GM20000 (cell line): ENCODE data around the gene RABGAP1L.
"Not testable (repeated sequence)": the region's sequence is repeated elsewhere in the genome, so short reads cannot be mapped to it uniquely, and the experiment has no call there.

Source experiments
- DNase-seq: peaks from one replicate; pipeline ENCODE4 v3.0.0; 2012; ENCODE audit warnings: low spot score
- TF ChIP-seq, protein P1 (sequence below): IDR thresholded peaks from 2 replicates; pipeline ENCODE4 v1.5.1; 2012; ENCODE audit warnings: mild to moderate bottlenecking, control low read depth; ENCODE audit errors: extremely low read depth, missing control alignments

RABGAP1L gene

DNA sequence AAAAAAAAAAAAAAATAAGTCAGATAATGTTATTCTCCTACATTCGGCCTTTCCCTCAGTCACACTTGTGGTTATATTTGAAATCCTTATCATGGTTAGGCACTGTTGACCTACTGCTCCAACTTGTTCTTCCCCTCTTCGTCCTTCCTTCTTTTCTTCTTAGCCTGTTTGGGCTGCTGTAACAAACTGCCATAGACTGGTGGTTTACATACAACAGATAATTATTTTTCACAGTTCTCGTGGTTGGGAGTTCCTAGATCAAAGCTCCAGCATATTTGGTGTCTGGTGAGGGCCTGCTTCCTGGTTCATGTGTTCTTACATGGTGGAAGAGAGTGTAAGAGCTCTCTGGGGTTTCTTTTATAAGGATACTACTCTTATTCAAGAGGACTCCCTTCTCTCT, 73.4 kb downstream of the RABGAP1L start:
- TF ChIP-seq, protein P1, sequence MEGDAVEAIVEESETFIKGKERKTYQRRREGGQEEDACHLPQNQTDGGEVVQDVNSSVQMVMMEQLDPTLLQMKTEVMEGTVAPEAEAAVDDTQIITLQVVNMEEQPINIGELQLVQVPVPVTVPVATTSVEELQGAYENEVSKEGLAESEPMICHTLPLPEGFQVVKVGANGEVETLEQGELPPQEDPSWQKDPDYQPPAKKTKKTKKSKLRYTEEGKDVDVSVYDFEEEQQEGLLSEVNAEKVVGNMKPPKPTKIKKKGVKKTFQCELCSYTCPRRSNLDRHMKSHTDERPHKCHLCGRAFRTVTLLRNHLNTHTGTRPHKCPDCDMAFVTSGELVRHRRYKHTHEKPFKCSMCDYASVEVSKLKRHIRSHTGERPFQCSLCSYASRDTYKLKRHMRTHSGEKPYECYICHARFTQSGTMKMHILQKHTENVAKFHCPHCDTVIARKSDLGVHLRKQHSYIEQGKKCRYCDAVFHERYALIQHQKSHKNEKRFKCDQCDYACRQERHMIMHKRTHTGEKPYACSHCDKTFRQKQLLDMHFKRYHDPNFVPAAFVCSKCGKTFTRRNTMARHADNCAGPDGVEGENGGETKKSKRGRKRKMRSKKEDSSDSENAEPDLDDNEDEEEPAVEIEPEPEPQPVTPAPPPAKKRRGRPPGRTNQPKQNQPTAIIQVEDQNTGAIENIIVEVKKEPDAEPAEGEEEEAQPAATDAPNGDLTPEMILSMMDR = no peak
- no peak for DNase-seq

DNA sequence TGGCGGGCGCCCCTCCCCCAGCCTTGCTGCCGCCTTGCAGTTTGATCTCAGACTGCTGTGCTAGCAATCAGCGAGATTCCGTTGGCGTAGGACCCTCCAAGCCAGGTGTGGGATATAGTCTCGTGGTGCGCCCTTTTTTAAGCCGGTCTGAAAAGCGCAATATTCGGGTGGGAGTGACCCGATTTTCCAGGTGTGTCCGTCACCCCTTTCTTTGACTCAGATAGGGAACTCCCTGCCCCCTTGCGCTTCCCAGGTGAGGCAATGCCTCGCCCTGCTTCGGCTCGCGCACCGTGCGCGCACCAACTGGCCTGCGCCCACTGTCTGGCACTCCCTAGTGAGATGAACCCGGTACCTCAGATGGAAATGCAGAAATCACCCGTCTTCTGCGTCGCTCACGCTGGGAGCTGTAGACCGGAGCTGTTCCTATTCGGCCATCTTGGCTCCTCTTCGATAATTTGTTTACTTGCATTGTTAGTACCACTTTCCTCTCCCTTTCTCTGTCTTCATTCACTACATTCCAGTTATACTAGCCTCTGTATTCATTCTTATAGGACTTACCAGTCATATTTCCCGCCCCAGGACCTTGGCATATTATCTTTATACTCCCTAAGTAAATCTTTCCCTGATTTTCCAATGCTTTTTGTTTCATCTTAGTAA, 79.7 kb downstream of the RABGAP1L start:
- DNase-seq = not testable (repeated sequence)

DNA sequence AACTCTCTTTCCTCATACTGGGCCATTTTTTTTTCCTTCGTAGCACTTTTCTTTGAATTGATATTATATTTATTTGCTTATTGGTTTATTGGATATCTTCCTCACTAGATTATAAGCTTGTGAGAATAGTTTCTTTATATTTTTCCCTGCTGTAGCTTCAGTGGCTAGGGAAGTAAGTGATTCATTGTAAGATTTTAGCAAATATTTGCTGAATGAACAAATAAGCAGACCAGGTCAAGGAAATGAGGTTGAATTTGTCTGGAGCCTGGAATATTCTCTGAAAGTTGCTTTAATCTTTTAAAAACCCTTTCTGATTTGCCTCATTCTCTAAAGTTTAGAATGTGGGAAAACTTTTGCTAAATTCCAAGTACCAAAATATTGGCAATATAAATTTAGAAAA, 80.2 kb downstream of the RABGAP1L start:
- TF ChIP-seq, protein P1 = no peak
- DNase-seq = no peak

DNA sequence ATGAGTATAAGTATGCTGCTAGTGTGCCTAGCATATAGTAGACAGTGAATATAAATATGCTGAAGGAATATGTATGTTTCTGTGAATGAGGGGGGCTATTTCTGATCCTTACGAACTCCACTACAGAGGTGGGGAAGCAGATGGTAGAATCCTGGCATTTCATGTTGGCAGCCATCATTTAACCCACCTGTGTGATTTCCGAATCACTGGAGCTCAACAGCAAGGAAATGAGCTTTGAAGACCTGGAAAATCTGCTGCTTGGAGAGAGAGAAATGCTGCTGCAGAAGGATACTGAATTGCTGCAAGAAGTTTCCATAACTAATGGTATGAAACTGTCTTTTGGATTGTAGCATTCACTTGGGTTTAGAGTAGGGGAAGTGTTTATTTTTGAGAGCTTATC, 83.5 kb downstream of the RABGAP1L start:
- no peak for DNase-seq
- TF ChIP-seq, protein P1 = no peak

DNA sequence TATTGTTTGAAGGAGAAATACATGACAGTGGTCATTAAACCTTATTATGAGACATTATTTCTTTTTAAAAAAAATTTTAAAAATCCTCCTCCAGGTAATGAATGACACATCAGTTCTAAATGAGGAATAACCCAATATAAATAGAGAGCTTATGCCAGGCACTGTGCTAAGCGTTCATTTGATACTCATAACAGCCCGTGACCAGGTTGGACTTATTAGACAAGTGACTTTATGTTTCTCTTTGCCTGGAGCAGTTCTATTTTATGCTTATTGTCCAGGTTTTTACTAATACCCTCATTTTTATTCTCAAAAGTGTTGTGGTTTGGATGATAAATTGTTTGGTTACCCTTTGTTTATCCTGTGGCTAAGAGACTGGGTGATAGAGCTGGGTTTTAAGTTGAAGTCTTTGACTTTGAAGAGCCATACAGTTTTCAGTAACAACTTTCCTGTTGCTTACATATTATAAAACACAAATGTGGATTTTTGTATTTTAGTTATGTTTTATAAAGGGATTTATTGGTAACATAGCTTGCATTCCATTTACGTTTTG, 84.2 kb downstream of the RABGAP1L start:
- DNase-seq = no peak
- TF ChIP-seq, protein P1 = no peak

DNA sequence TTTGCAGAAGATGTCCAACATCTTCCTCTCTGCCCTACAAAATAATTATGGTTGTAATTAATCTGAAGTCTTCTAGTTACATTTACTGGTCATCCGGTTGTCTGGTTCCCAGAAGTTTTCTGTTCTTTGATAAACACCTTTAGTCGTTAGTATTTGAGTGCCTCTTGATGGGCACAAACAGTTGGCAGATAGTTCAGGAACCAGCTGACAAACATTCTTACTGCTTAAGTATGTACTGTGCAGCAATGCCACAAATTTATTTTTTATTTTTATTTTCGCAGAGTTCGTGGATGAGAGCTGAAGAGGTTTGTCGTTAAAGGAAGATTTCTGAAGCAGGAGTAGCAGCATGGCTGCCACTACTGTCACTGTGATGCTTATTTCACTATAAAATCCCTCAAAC, 84.7 kb downstream of the RABGAP1L start:
- no peak for DNase-seq
- TF ChIP-seq, protein P1 = no peak

DNA sequence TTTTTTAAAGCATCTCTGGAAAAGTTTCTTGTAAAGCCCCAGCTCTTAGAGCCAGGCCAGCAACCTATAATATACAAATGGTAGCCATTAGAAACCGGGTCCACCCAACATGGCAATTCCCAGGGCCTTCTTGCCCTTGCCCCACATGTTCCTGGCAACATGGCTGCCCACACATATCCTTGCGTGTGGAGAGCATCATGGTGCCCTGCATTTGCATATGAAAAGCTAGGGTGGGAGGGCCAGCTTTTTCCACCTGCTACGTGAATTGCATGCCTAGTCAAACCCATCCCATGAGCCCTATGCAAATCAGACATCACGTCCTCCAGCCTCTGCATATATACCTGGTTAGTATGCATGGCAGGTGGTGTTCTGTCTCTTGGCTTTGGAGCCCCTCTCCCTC, 88.2 kb downstream of the RABGAP1L start:
- TF ChIP-seq, protein P1 = no peak
- DNase-seq = no peak

DNA sequence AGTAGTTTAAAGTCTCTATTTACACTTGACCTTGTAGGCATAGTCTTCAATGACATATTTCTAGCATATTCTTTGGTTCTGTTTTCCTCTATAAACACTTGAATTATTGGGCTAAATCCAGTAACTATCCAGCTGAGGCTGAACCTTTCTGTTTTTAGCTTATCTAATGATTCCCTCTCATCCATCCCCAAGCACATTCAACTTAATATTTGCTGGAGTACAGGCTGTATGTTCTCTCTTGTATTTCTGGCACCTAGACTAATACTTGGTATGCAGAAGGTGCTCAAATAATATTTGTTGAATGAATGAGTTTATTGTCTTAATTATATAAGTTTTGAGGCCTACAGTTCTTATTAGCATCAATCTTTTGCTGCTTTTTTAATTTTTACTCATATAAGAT, 88.7 kb downstream of the RABGAP1L start:
- TF ChIP-seq, protein P1 = no peak
- DNase-seq = no peak

DNA sequence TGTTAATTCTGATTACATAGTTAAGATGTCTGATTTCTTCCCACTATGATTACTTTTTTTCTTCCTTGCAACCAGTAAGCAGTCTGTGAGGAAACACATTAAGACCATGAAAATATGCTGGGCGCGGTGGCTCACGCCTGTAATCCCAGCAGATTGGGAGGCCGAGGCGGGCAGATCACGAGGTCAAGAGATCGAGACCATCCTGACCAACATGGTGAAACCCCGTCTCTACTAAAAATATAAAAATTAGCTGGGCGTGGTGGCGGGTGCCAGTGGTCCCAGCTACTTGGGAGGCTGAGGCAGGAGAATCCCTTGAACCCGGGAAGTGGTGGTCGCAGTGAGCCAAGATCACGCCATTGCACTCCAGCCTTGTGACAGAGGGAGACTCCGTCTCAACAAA, 97.1 kb downstream of the RABGAP1L start:
- not testable (repeated sequence) for DNase-seq
